HG03439 (cell line): ENCODE results near the gene RAB11A.
A peak's percentile ranks its signal among the peaks of the same experiment; 100 is the strongest.

Source experiments
- ATAC-seq: cut with Tn5 transposase; IDR thresholded peaks from one replicate; pipeline ENCODE4 v1.9.1; 2021; ENCODE audit warnings: mild to moderate bottlenecking, moderate library complexity; ENCODE audit not compliant: unreplicated experiment

RAB11A gene

GRCh38 chr15:65916041-65916663 is 46.9 kb downstream of the RAB11A start:
- ATAC-seq: no peak

- peak; percentile 55 for ATAC-seq
Measured at GRCh38 chr15:65916664-65917406, 47.5 kb downstream of the RAB11A start.

GRCh38 chr15:65917407-65917756 is 48.1 kb downstream of the RAB11A start:
- ATAC-seq: peak; percentile 8

GRCh38 chr15:65917936-65918335 is 48.6 kb downstream of the RAB11A start:
- ATAC-seq: no peak

- no peak for ATAC-seq
Measured at GRCh38 chr15:65918357-65918920, 49.1 kb downstream of the RAB11A start.

- ATAC-seq: no peak
Measured at GRCh38 chr15:65918945-65919344, 49.7 kb downstream of the RAB11A start.

- ATAC-seq: no peak
Measured at GRCh38 chr15:65919353-65919752, 50.1 kb downstream of the RAB11A start.

- ATAC-seq: no peak
Measured at GRCh38 chr15:65920121-65920520, 50.8 kb downstream of the RAB11A start.

GRCh38 chr15:65920825-65921309 is 51.6 kb downstream of the RAB11A start:
- no peak for ATAC-seq

- no peak for ATAC-seq
Measured at GRCh38 chr15:65921780-65922179, 52.5 kb downstream of the RAB11A start.

- ATAC-seq: no peak
Measured at GRCh38 chr15:65922621-65923020, 53.3 kb downstream of the RAB11A start.

GRCh38 chr15:65923264-65923663 is 54.0 kb downstream of the RAB11A start:
- ATAC-seq: no peak

- ATAC-seq: no peak
Measured at GRCh38 chr15:65924004-65924403, 54.7 kb downstream of the RAB11A start.

- no peak for ATAC-seq
Measured at GRCh38 chr15:65925338-65925737, 56.0 kb downstream of the RAB11A start.

GRCh38 chr15:65926459-65926858 is 57.2 kb downstream of the RAB11A start:
- no peak for ATAC-seq

- ATAC-seq: no peak
Measured at GRCh38 chr15:65926899-65927298, 57.6 kb downstream of the RAB11A start.

GRCh38 chr15:65927545-65927944 is 58.3 kb downstream of the RAB11A start:
- no peak for ATAC-seq

GRCh38 chr15:65929573-65929972 is 60.3 kb downstream of the RAB11A start:
- no peak for ATAC-seq

GRCh38 chr15:65930134-65930533 is 60.8 kb downstream of the RAB11A start:
- ATAC-seq: no peak

GRCh38 chr15:65931221-65931620 is 61.9 kb downstream of the RAB11A start:
- ATAC-seq: no peak

GRCh38 chr15:65935391-65935790 is 66.1 kb downstream of the RAB11A start:
- ATAC-seq: no peak

- no peak for ATAC-seq
Measured at GRCh38 chr15:65936282-65936681, 67.0 kb downstream of the RAB11A start.
